Measurements from ENCODE around the gene UBD. TPM values are rescaled to one million over a fixed set of nuclear protein-coding genes. Genes with fewer than 3 reads are reported as not detected.

Gene UBD
- 0.22 TPM in 1 of 2 replicates, not detected in the other for total RNA-seq

GRCh38 chr6:29559524-29560287, at the start of gene UBD:
Gene UBD, minus strand, starts transcription at chr6:29559732. Its CDS starts 31 bp downstream, at chr6:29559701.

GRCh38 chr6:29584821-29585220, 25.3 kb upstream of the UBD start, which contains the start of gene OR2H2:
Gene OR2H2, plus strand, starts transcription at chr6:29585121. Its CDS starts 2,824 bp downstream, at chr6:29587945.

Small RNAs within 50 kb of the gene (small RNA-seq; reads per million reads assigned to genes)
- not detected for gene SNORD32B
- not detected for gene TMEM183AP1

Other genes with a start within 250 kb of the UBD start
- not detected in 2 replicates for gene OR5V1, start 190.9 kb downstream of the UBD start, total RNA-seq
- gene OR12D3, start 184.4 kb downstream of the UBD start, total RNA-seq, result not detected in 2 replicates
- not detected in 2 replicates for gene OR12D2, start 164.1 kb downstream of the UBD start, total RNA-seq
- not detected in 2 replicates for gene OR12D1, start 144.8 kb downstream of the UBD start, total RNA-seq
- not detected in 2 replicates for gene OR10C1, start 120.4 kb downstream of the UBD start, total RNA-seq
- gene OR11A1, start 102.7 kb downstream of the UBD start, total RNA-seq, result not detected in 2 replicates
- gene OR2H1, start 102.6 kb downstream of the UBD start, total RNA-seq, result not detected in 2 replicates
- gene MAS1L, start 71.8 kb downstream of the UBD start, total RNA-seq, result not detected in 2 replicates
- gene OR2H2, start 25.4 kb upstream of the UBD start, total RNA-seq, result not detected in 2 replicates
- gene GABBR1, start 73.5 kb upstream of the UBD start, total RNA-seq, result 13.7 and 19.1 TPM in 2 replicates
- under 0.01 TPM in 1 of 2 replicates, not detected in the other for gene MOG, start 97.4 kb upstream of the UBD start, total RNA-seq
- gene ZFP57, start 121.4 kb upstream of the UBD start, total RNA-seq, result not detected in 2 replicates
- gene HLA-F, start 163.7 kb upstream of the UBD start, total RNA-seq, result 5.0 and 16.4 TPM in 2 replicates

Measured in articular chondrocyte of knee joint (primary cell).